Right lobe of liver (tissue), 6 donors: ENCODE data around the gene TTL. TPM values are rescaled to one million over a fixed set of nuclear protein-coding genes. Genes with fewer than 3 reads are reported as not detected.

Experiments
- ATAC-seq, 4 donors: fragments of 200-7000 bp; cut with Tn5 transposase; one replicate each; pipeline ENCODE4 v1.9.1; 2020; ENCODE audit warnings: mild to moderate bottlenecking in 4 of 4, moderate library complexity in 4 of 4
- DNase-seq, 3 donors: peaks; one replicate each; pipeline ENCODE4 v3.0.0-alpha.2; 2020
- H3K27ac ChIP-seq, 3 donors: fragments of 200-600 bp; one replicate each; pipeline ENCODE4 v1.8.0; 2022
- H3K27me3 ChIP-seq, 2 donors: fragments of 200-600 bp; one replicate each; pipeline ENCODE4 v1.8.0; 2022
- H3K36me3 ChIP-seq, 4 donors: fragments of 200-600 bp; sonication (generic) in 1 of 4; one replicate each; pipeline versions ENCODE4 v1.5.1 to v1.8.0; 2017 to 2022; ENCODE audit warnings: control low read depth in 1 of 4
- H3K4me1 ChIP-seq, 4 donors: fragments of 200-600 bp; sonication (generic) in 1 of 4; one replicate each; pipeline versions ENCODE4 v1.5.1 to v1.8.0; 2017 to 2022; ENCODE audit warnings: control low read depth in 1 of 4
- H3K4me3 ChIP-seq, 3 donors: fragments of 200-600 bp; one replicate each; pipeline ENCODE4 v1.8.0; 2022
- H3K9me3 ChIP-seq, 4 donors: fragments of 200-600 bp; sonication (generic) in 1 of 4; one replicate each; pipeline versions ENCODE4 v1.5.1 to v1.8.0; 2017 to 2022; ENCODE audit warnings: control low read depth in 1 of 4
- POLR2A ChIP-seq: fragments of 450-650 bp; IDR thresholded peaks from one replicate; pipeline ENCODE4 v1.6.1; 2017; ENCODE audit warnings: antibody characterized with exemption, mild to moderate bottlenecking
- WGBS: methylation state at CpG from one replicate; pipeline ENCODE4 v1.1.6; 2018; ENCODE audit warnings: low coverage, low lambda C conversion rate; ENCODE audit not compliant: insufficient coverage; ENCODE audit errors: missing lambda C conversion rate; 5-methylcytosine and 5-hydroxymethylcytosine counted together
- intact Hi-C, 2 donors: fragments of 100-400 bp; cut with DNase I; formaldehyde crosslinking; loops; one replicate each; pipeline versions ENCODE4 v1.11.2 to v1.14.1; 2022
- small RNA-seq, 2 experiments: library from RNA; depleted of rRNA; stranded (forward); fragments of <200 nt; gene quantifications; one replicate each; pipeline ENCODE3, GENCODE V24; 2016
- total RNA-seq, 6 experiments: library from RNA; depleted of rRNA in 2 of 6; stranded (reverse); fragments of >200 nt in 2 of 6; fragmentation: NEBNext Ultra II Directional in 3 of 6; extraction: Animal tissue kit (Norgen Biotek cat#: 25700) in 3 of 6; gene quantifications; one replicate each; pipeline versions ENCODE4 v1.1.0 to v1.2.4, GENCODE V29; 2016 to 2023
- TF ChIP-seq, protein P1 (sequence below), 4 donors: fragments of 200-600 bp in 3 of 4; fragments of 450-650 bp in 1 of 4; IDR thresholded peaks; one replicate each; pipeline versions ENCODE4 v1.5.1 to v1.8.0; 2016 to 2022; ENCODE audit warnings: antibody characterized with exemption in 4 of 4, mild to moderate bottlenecking in 2 of 4
- donor health status: DM: no; HTN: yes; CAD: no.
- donor health status: DM: no; HTN: no; CAD: no.
- donor health status: DM: no; HTN: no; CAD: no.
- donor health status: DM: no; HTN: yes; CAD: no.
- donor health status: DM: no; HTN: yes; CAD: no.

The TTL gene
- total RNA-seq, 6 experiments from 2014 or later: 8.1 to 29.6 (median 15.6) TPM

DNA sequence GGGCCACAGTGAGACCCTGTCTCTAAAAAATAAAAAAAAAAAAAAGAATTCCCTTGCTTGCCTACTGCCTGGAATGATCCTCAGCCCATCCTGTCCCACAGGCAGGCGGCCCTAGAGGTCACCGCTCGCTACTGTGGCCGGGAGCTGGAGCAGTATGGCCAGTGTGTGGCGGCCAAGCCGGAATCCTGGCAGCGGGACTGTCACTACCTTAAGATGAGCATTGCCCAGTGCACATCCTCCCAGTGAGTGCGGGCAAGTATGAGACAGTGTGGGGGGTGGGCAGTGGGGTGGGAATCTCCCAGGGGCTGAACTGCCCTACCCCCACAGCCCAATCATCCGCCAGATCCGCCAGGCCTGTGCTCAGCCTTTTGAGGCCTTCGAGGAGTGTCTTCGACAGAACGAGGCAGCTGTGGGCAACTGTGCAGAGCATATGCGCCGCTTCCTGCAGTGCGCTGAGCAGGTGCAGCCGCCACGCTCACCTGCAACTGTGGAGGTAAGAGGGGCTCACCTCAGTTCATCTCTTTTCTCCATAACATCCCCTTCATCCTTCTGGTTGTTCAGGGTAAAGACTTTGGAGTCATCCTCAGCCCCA lies 104.0 kb downstream of the TTL start:
- intact Hi-C loops: no loop called here
- peaks cover 0 to 13% (median 0%) of the 10 kb centered on the region in 4 donors for H3K4me1 ChIP-seq
- no peaks in the 10 kb centered on the region for H3K36me3 ChIP-seq
- no peak overlapping the region for H3K4me3 ChIP-seq
- H3K27ac ChIP-seq: no peak overlapping the region
- no peak for DNase-seq
- no peak for ATAC-seq
- no peak for TF ChIP-seq POLR2A
- TF ChIP-seq, protein P1, sequence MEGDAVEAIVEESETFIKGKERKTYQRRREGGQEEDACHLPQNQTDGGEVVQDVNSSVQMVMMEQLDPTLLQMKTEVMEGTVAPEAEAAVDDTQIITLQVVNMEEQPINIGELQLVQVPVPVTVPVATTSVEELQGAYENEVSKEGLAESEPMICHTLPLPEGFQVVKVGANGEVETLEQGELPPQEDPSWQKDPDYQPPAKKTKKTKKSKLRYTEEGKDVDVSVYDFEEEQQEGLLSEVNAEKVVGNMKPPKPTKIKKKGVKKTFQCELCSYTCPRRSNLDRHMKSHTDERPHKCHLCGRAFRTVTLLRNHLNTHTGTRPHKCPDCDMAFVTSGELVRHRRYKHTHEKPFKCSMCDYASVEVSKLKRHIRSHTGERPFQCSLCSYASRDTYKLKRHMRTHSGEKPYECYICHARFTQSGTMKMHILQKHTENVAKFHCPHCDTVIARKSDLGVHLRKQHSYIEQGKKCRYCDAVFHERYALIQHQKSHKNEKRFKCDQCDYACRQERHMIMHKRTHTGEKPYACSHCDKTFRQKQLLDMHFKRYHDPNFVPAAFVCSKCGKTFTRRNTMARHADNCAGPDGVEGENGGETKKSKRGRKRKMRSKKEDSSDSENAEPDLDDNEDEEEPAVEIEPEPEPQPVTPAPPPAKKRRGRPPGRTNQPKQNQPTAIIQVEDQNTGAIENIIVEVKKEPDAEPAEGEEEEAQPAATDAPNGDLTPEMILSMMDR (IDR thresholded peaks at IDR 0.05): no peak
- H3K27me3 ChIP-seq: no peaks in the 10 kb centered on the region
- no peaks in the 10 kb centered on the region for H3K9me3 ChIP-seq
- 94% methylated on average over 7 of the region's 18 CpGs for WGBS

- intact Hi-C loops: no loop called here
- DNase-seq: peak in 2 of 3 donors; percentile 47 to 54
- no peaks in the 10 kb centered on the region for H3K36me3 ChIP-seq
- TF ChIP-seq POLR2A: no peak
- TF ChIP-seq, protein P1 (IDR thresholded peaks at IDR 0.05): no peak
- H3K27me3 ChIP-seq: no peaks in the 10 kb centered on the region
- no peak overlapping the region for H3K4me3 ChIP-seq
- H3K4me1 ChIP-seq: peaks cover 0 to 7% (median 0%) of the 10 kb centered on the region in 4 donors
- no peaks in the 10 kb centered on the region for H3K9me3 ChIP-seq
- WGBS: 40% methylated on average over 3 of the region's 6 CpGs
- ATAC-seq: peak in 3 of 4 donors; percentile 1 to 47 (median 5)
- no peak overlapping the region for H3K27ac ChIP-seq
These were observed 106.7 kb downstream of the TTL start for GRCh38 chr2:112588611-112589045.

Small RNA genes lying within 50 kb of the gene (small RNA-seq; reads per million reads assigned to genes)
- gene RF00019: 0 reads per million in 2 experiments

Other genes starting within 250 kb of the TTL start
- 10 to 100 TPM in 2 of 6 experiments, 1 to 10 TPM in 4; 3.4 to 34.4 (median 4.5) TPM for gene ZC3H8, start 227.1 kb upstream of the TTL start, total RNA-seq
- gene ZC3H6, start 206.6 kb upstream of the TTL start, total RNA-seq: 1 to 10 TPM; 1.2 to 4.3 (median 2.5) TPM
- gene RGPD8, start 48.5 kb upstream of the TTL start, total RNA-seq: 1 to 10 TPM; 5.1 to 9.3 (median 7.0) TPM
- gene POLR1B, start 60.3 kb downstream of the TTL start, total RNA-seq: 10 to 100 TPM; 12.2 to 20.5 (median 16.1) TPM
- gene CHCHD5, start 102.5 kb downstream of the TTL start, total RNA-seq: 10 to 100 TPM; 15.1 to 29.5 (median 18.7) TPM
- gene SLC20A1, start 163.8 kb downstream of the TTL start, total RNA-seq: 100 to 1,000 TPM in 1 of 6 experiments, 10 to 100 TPM in 5; 14.3 to 103 (median 26.8) TPM
- not detected for gene NT5DC4, start 238.9 kb downstream of the TTL start, total RNA-seq